HL-60 (cell line): ENCODE data around the gene ARID2.

Source experiments
- DNase-seq, 2 experiments: peaks; one replicate each; pipeline ENCODE4 v3.0.0-alpha.2; 2010 to 2020; ENCODE audit warnings: low read depth in 1 of 2, low spot score in 1 of 2
- H3K27ac ChIP-seq: fragments of 250-450 bp; sonication (Bioruptor Pico); replicated peaks from 2 replicates; pipeline ENCODE4 v1.5.1; 2020; ENCODE audit warnings: mild to moderate bottlenecking, moderate library complexity
- H3K27me3 ChIP-seq: fragments of 250-450 bp; sonication (Bioruptor Pico); 2 replicates; pipeline ENCODE4 v1.5.1; 2021; ENCODE audit warnings: mild to moderate bottlenecking, moderate library complexity; ENCODE audit not compliant: insufficient read depth, poor library complexity, severe bottlenecking
- H3K4me3 ChIP-seq: replicated peaks from 2 replicates; pipeline ENCODE4 v1.5.1; 2011; ENCODE audit warnings: mild to moderate bottlenecking, control low read depth, low read length; ENCODE audit not compliant: insufficient read depth
- CTCF ChIP-seq: IDR thresholded peaks from one replicate; pipeline ENCODE4 v1.5.1; 2011; ENCODE audit warnings: low read length, control low read depth, inconsistent platforms; ENCODE audit not compliant: insufficient read depth
- GABPA ChIP-seq: IDR thresholded peaks from 2 replicates; pipeline ENCODE4 v1.6.1; 2012; ENCODE audit warnings: low read depth
- POLR2AphosphoS5 ChIP-seq: IDR thresholded peaks from 2 replicates; pipeline ENCODE4 v1.6.1; 2012; ENCODE audit warnings: low read depth
- REST ChIP-seq: IDR thresholded peaks from 2 replicates; pipeline ENCODE4 v1.6.1; 2012; ENCODE audit warnings: low read depth; ENCODE audit not compliant: insufficient replicate concordance
- SPI1 ChIP-seq: IDR thresholded peaks from 2 replicates; pipeline ENCODE4 v1.6.1; 2012; ENCODE audit warnings: low read depth, mild to moderate bottlenecking, borderline replicate concordance

ARID2 gene

DNA sequence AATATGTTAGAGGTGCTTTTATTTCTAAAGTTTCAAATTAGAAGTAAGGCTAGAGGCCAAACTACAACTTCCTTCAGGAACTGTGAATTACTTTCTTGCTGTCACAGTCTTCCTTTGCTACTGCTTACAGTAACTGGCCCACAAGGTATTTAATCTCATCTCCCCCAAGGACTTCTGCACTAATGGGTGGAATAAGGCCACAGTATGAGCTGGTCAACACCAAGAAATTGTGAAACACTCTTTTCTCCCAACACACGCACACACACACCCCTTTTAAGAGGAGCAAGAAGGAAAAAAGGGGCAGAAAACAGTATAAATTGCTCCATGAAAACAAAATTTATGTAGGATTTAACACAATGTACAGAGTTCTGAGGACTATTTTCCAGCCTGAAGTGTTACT lies 215.3 kb downstream of the ARID2 start:
- TF ChIP-seq CTCF (no peak), SPI1 (no peak), POLR2AphosphoS5 (no peak), REST (no peak), GABPA (no peak)
- no peaks in the 10 kb centered on the region for H3K27me3 ChIP-seq
- no peak for DNase-seq
- no peak overlapping the region for H3K4me3 ChIP-seq
- H3K27ac ChIP-seq: no peak overlapping the region

DNA sequence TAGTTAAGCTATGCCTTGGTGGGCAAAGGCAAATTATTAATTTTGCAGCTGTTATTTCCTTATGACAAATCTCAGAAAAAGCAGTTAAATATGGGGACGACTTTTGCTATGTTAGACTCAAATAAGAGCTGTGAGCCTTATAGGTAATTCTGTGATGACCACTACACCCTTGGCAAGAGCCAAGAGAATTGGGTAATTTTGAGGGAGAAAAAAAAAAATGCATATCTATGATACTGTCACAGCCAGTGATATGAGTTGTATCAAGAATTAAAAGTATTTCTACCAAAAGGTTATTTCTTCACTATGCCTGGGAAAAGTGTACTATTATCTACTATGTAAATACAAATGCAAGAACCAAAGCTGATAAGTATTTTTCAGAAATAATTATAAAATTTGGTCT lies 216.9 kb downstream of the ARID2 start:
- H3K27me3 ChIP-seq: no peaks in the 10 kb centered on the region
- H3K27ac ChIP-seq: no peak overlapping the region
- TF ChIP-seq CTCF (no peak), POLR2AphosphoS5 (no peak), GABPA (no peak), SPI1 (no peak), REST (no peak)
- no peak for DNase-seq
- H3K4me3 ChIP-seq: no peak overlapping the region

DNA sequence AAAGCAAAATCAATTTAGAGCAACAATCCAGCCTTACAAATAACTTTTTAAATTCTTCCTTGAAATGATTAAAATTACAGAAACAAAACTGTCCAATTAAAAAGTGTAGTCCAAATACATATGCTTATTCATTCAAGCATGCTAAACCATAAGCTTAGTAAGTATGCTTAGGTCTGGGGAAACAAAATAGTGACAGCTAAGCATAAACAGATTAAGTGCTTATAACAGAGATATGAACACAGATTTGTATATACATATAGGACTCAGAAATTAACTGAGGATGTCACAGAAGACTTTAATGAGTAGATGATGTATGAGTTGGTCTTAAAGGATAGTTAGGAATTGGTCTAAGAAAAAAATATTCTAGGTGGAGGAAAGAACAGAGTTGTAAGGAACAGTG lies 219.0 kb downstream of the ARID2 start:
- no peak for DNase-seq
- TF ChIP-seq REST (no peak), SPI1 (no peak), CTCF (no peak), POLR2AphosphoS5 (no peak), GABPA (no peak)

More for the DNA sequence above, 219.0 kb downstream of the ARID2 start:
- no peak overlapping the region for H3K4me3 ChIP-seq
- no peaks in the 10 kb centered on the region for H3K27me3 ChIP-seq
- H3K27ac ChIP-seq: no peak overlapping the region
